ENCODE data around the gene DDX24. TPM values are rescaled to one million over a fixed set of nuclear protein-coding genes. Genes with fewer than 3 reads are reported as not detected.

Gene DDX24
- total RNA-seq, 2 donors from 2014 or later, result 131 to 137 TPM

DNA sequence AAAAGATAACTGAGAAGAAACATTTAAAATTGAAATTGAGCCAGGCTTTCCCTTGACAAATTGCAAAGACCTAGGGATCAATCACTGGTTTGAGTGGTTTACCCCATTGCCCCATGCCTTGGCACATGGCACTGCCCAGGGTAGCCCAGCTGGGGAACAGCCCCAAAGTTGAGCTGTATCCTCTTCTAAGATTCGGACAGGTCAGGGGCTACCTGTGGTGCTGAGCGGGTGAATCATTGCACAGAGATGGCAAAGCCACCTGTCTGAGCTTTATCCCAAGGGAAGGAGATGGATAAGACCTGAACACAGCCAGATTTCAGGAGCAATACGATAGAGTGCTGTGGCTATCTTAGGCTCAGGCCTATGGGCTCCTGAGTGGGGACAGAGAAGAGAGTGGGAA, 41.4 kb upstream of the DDX24 start:
- Mint-ChIP-seq H3K4me3 (no peak overlapping the region), H3K27me3 (ENCODE audit: insufficient read depth) (peaks cover 23% of the 10 kb centered on the region), H3K4me1 (no peaks in the 10 kb centered on the region), H3K9me3 (peaks cover 4% of the 10 kb centered on the region), H3K27ac (no peak overlapping the region), H3K36me3 (ENCODE audit: low read depth) (no peaks in the 10 kb centered on the region)
- no peaks in the 10 kb centered on the region for H3K9me3 ChIP-seq (ENCODE audit: control insufficient read depth, low read length)
- WGBS, 2 experiments (ENCODE audit: insufficient coverage in 1 of 2, insufficient read length in 1 of 2), result 58 to 63% methylated on average over 3 of the region's 3 CpGs
- H3K9ac ChIP-seq (ENCODE audit: extremely low read depth, low read length, poor library complexity, severe bottlenecking), result no peak overlapping the region
- no peaks in the 10 kb centered on the region for H3K4me1 ChIP-seq (ENCODE audit: control insufficient read depth, insufficient read depth, low read length)
- H3K36me3 ChIP-seq (ENCODE audit: control insufficient read depth, insufficient read depth, low read length), result no peaks in the 10 kb centered on the region
- no peak overlapping the region for H3K4me3 ChIP-seq (ENCODE audit: low read length)
- peak; percentile 24 for DNase-seq
- TF ChIP-seq CTCF (conservative IDR thresholded peaks at IDR 0.05), result no peak
- no peaks in the 10 kb centered on the region for H3K27me3 ChIP-seq (ENCODE audit: control insufficient read depth, insufficient read depth, low read length, poor library complexity, severe bottlenecking)
- no peak overlapping the region for H3K27ac ChIP-seq (ENCODE audit: low read depth, low read length)

DNA sequence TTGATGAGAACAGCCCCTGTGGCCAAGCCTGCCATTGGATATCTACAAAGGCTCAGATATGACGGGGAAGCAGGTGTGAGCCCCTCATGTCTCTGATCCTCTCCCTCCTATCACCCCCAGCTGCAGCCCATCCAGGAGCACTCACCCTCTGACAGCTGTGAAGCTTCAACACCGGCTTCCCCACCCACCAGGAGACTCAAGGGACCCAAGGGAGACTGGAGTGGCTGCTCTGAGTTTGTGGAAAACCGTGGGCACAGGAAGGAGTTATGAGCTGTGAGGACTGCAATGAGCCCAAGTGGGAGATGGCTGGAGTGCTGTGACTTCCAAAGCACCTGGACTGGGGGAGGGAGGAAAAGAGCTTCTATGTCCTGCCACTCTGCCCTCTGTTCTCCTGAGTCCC, 40.5 kb upstream of the DDX24 start:
- no peaks in the 10 kb centered on the region for H3K4me1 Mint-ChIP-seq
- no peak overlapping the region for H3K9ac ChIP-seq (ENCODE audit: extremely low read depth, low read length, poor library complexity, severe bottlenecking)

DNA sequence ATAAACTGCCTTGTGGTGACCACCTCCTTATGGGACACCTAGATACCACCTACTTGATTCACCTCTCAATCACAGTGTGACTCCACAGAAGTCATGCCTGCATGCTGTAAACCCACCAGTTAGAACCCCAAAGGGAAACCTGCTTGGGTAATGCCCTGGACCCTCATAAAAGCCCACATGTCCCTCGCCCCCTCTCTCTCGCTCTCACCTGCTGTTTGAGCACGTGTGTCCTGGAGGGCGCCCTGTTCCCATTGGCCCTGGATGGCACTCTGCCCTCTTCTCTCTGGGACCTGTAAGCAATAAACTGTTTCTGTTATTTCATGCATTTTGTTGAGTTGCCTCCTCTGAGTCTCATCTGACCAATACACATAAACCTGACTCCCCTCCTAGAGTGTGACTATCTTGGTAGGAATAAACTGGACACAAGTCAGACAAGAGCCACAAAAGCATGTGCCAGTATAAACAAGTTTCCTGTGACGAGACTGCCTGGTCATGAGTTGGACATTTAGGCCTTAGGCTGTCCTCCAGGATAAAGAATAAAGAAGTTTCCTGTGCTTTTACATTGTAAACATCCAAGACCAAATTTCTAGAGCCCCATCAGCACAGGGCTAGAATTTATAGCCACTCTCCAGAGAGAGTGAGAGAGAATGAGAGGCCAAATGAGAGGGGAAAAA, 39.8 kb upstream of the DDX24 start:
- H3K9me3 ChIP-seq (ENCODE audit: control insufficient read depth, low read length), result no peaks in the 10 kb centered on the region
- no peak for TF ChIP-seq CTCF (conservative IDR thresholded peaks at IDR 0.05)
- H3K4me1 ChIP-seq (ENCODE audit: control insufficient read depth, insufficient read depth, low read length), result no peaks in the 10 kb centered on the region
- Mint-ChIP-seq H3K4me1 (no peaks in the 10 kb centered on the region), H3K4me3 (no peak overlapping the region), H3K9me3 (peaks cover 4% of the 10 kb centered on the region), H3K36me3 (ENCODE audit: low read depth) (no peaks in the 10 kb centered on the region), H3K27ac (no peak overlapping the region), H3K27me3 (ENCODE audit: insufficient read depth) (peaks cover 23% of the 10 kb centered on the region)
- WGBS, 2 experiments (ENCODE audit: insufficient coverage in 1 of 2, insufficient read length in 1 of 2), result 79 to 88% methylated on average over 5 of the region's 5 CpGs
- no peak overlapping the region for H3K27ac ChIP-seq (ENCODE audit: low read depth, low read length)
- no peak overlapping the region for H3K4me3 ChIP-seq (ENCODE audit: low read length)
- no peaks in the 10 kb centered on the region for H3K27me3 ChIP-seq (ENCODE audit: control insufficient read depth, insufficient read depth, low read length, poor library complexity, severe bottlenecking)
- no peaks in the 10 kb centered on the region for H3K36me3 ChIP-seq (ENCODE audit: control insufficient read depth, insufficient read depth, low read length)
- H3K9ac ChIP-seq (ENCODE audit: extremely low read depth, low read length, poor library complexity, severe bottlenecking), result no peak overlapping the region
- no peak for DNase-seq

More for the DNA sequence above, 40.5 kb upstream of the DDX24 start:
- no peaks in the 10 kb centered on the region for H3K36me3 Mint-ChIP-seq (ENCODE audit: low read depth)
- H3K27ac Mint-ChIP-seq, result no peak overlapping the region
- peaks cover 23% of the 10 kb centered on the region for H3K27me3 Mint-ChIP-seq (ENCODE audit: insufficient read depth)
- H3K9me3 ChIP-seq (ENCODE audit: control insufficient read depth, low read length), result no peaks in the 10 kb centered on the region
- H3K4me3 Mint-ChIP-seq, result no peak overlapping the region
- peaks cover 4% of the 10 kb centered on the region for H3K9me3 Mint-ChIP-seq
- no peaks in the 10 kb centered on the region for H3K36me3 ChIP-seq (ENCODE audit: control insufficient read depth, insufficient read depth, low read length)
- H3K27ac ChIP-seq (ENCODE audit: low read depth, low read length), result no peak overlapping the region
- H3K4me1 ChIP-seq (ENCODE audit: control insufficient read depth, insufficient read depth, low read length), result no peaks in the 10 kb centered on the region
- no peak overlapping the region for H3K4me3 ChIP-seq (ENCODE audit: low read length)
- DNase-seq, result no peak
- no peak for TF ChIP-seq CTCF (conservative IDR thresholded peaks at IDR 0.05)
- no peaks in the 10 kb centered on the region for H3K27me3 ChIP-seq (ENCODE audit: control insufficient read depth, insufficient read depth, low read length, poor library complexity, severe bottlenecking)
- 77 to 80% methylated on average over 1 to 3 of the region's 3 CpGs for WGBS, 2 experiments (ENCODE audit: insufficient coverage in 1 of 2, insufficient read length in 1 of 2)

Measured in endodermal cell (in vitro differentiated cells).